IMR-90 (cell line): ENCODE results near the gene SLFNL1.

ENCODE experiments used
- BHLHE40 ChIP-seq: fragments of 150-350 bp; IDR thresholded peaks from 2 replicates; pipeline ENCODE4 v1.6.1; 2016; ENCODE audit warnings: mild to moderate bottlenecking, low read depth, low read length
- CEBPB ChIP-seq: IDR thresholded peaks from 2 replicates; pipeline ENCODE4 v1.6.1; 2012; ENCODE audit warnings: low read depth, low read length, improper control_type of control experiment
- CTCF ChIP-seq: conservative IDR thresholded peaks from 2 replicates; pipeline ENCODE4 v1.5.1; 2012; ENCODE audit warnings: mild to moderate bottlenecking, low read depth, low read length, improper control_type of control experiment
- ELK1 ChIP-seq: fragments of 150-350 bp; IDR thresholded peaks from 2 replicates; pipeline ENCODE4 v1.6.1; 2016; ENCODE audit warnings: low read depth, mild to moderate bottlenecking, low read length, moderate library complexity, borderline replicate concordance
- FOS ChIP-seq: fragments of 150-350 bp; IDR thresholded peaks from 2 replicates; pipeline ENCODE4 v1.6.1; 2016; ENCODE audit warnings: low read depth, low read length
- MAFK ChIP-seq: IDR thresholded peaks from 2 replicates; pipeline ENCODE4 v1.6.1; 2012; ENCODE audit warnings: low read depth, low read length, improper control_type of control experiment
- MAZ ChIP-seq: IDR thresholded peaks from 2 replicates; pipeline ENCODE4 v1.6.1; 2012; ENCODE audit warnings: low read depth, mild to moderate bottlenecking, low read length, improper control_type of control experiment, moderate library complexity, borderline replicate concordance
- MXI1 ChIP-seq: IDR thresholded peaks from 2 replicates; pipeline ENCODE4 v1.6.1; 2012; ENCODE audit warnings: low read depth, mild to moderate bottlenecking, low read length, moderate library complexity, borderline replicate concordance
- POLR2A ChIP-seq: IDR thresholded peaks from 2 replicates; pipeline ENCODE4 v1.6.1; 2012; ENCODE audit warnings: mild to moderate bottlenecking, low read depth, low read length
- RAD21 ChIP-seq: IDR thresholded peaks from 2 replicates; pipeline ENCODE4 v1.6.1; 2012; ENCODE audit warnings: low read length, improper control_type of control experiment
- RCOR1 ChIP-seq: IDR thresholded peaks from 2 replicates; pipeline ENCODE4 v1.6.1; 2012; ENCODE audit warnings: mild to moderate bottlenecking, low read length, improper control_type of control experiment; ENCODE audit not compliant: insufficient replicate concordance
- SMC3 ChIP-seq: fragments of 150-350 bp; IDR thresholded peaks from 2 replicates; pipeline ENCODE4 v1.6.1; 2016; ENCODE audit warnings: low read depth, mild to moderate bottlenecking, antibody characterized with exemption, low read length, moderate library complexity
- TF ChIP-seq, protein P1 (sequence below): fragments of 150-350 bp; IDR thresholded peaks from 2 replicates; pipeline ENCODE4 v1.6.1; 2017; ENCODE audit warnings: mild to moderate bottlenecking, antibody characterized with exemption, low read length, low read depth

- TF ChIP-seq CTCF (no peak), POLR2A (no peak), CEBPB (no peak), BHLHE40 (no peak), ELK1 (no peak), RCOR1 (no peak), MAFK (no peak), RAD21 (no peak), MAZ (no peak), SMC3 (no peak), FOS (no peak), MXI1 (no peak)
- TF ChIP-seq, protein P1, sequence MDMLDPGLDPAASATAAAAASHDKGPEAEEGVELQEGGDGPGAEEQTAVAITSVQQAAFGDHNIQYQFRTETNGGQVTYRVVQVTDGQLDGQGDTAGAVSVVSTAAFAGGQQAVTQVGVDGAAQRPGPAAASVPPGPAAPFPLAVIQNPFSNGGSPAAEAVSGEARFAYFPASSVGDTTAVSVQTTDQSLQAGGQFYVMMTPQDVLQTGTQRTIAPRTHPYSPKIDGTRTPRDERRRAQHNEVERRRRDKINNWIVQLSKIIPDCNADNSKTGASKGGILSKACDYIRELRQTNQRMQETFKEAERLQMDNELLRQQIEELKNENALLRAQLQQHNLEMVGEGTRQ, result no peak
Measured at GRCh38 chr1:41020109-41020576, 1.4 kb downstream of the SLFNL1 start.
